ENCODE results near the gene ADAM30. TPM values are rescaled to one million over a fixed set of nuclear protein-coding genes. Genes with fewer than 3 reads are reported as not detected.

Gene ADAM30
- total and polyA plus RNA-seq, 2 donors (not counting 1 experiment from before 2014, with no cell fraction given) = not detected

- H3K27me3 ChIP-seq (ENCODE audit: control insufficient read depth, insufficient read depth, low read length) = no peaks in the 10 kb centered on the region
- no peaks in the 10 kb centered on the region for H3K79me2 ChIP-seq (ENCODE audit: control insufficient read depth, insufficient read depth, low read length)
- no peak overlapping the region for H3K4me3 ChIP-seq (replicated peaks in 1 of 4; ENCODE audit: control extremely low read depth in 1 of 4, insufficient read depth in 1 of 4, low read depth in 3 of 4, low read length in 4 of 4)
- no peaks in the 10 kb centered on the region for H3K4me1 ChIP-seq (ENCODE audit: control insufficient read depth, extremely low read depth, insufficient read depth, low read length)
- H3K9ac ChIP-seq (ENCODE audit: insufficient read depth, low read length) = no peak overlapping the region
- no peaks in the 10 kb centered on the region for H3K36me3 ChIP-seq (ENCODE audit: control insufficient read depth, insufficient read depth, low read length)
- no peaks in the 10 kb centered on the region for H3K9me3 ChIP-seq (ENCODE audit: control insufficient read depth, insufficient read depth, low read depth, low read length)
- TF ChIP-seq EZH2 (IDR thresholded peaks at IDR 0.05; ENCODE audit: low read length, missing control alignments) = no peak
- no peak for TF ChIP-seq CTCF (conservative IDR thresholded peaks at IDR 0.05 in 1 of 2, IDR thresholded peaks at IDR 0.05 in 1 of 2; ENCODE audit: low read depth in 1 of 2, low read length in 2 of 2)
- no peak for DNase-seq (ENCODE audit: low read depth in 2 of 2)
- no peak overlapping the region for H3K27ac ChIP-seq (ENCODE audit: insufficient read depth, low read length)
- H4K20me1 ChIP-seq (ENCODE audit: control insufficient read depth, extremely low read depth, insufficient read depth, low read length) = no peaks in the 10 kb centered on the region
- H3K4me2 ChIP-seq (ENCODE audit: extremely low read depth, insufficient read depth, low read length) = no peak overlapping the region
- no peak overlapping the region for H2AFZ ChIP-seq (ENCODE audit: low read length)
Observed at GRCh38 chr1:119895102-119895501, 1.2 kb downstream of the ADAM30 start.

- H3K4me3 ChIP-seq (replicated peaks in 1 of 4; ENCODE audit: control extremely low read depth in 1 of 4, insufficient read depth in 1 of 4, low read depth in 3 of 4, low read length in 4 of 4) = no peak overlapping the region
- H3K27me3 ChIP-seq (ENCODE audit: control insufficient read depth, insufficient read depth, low read length) = no peaks in the 10 kb centered on the region
- H3K4me2 ChIP-seq (ENCODE audit: extremely low read depth, insufficient read depth, low read length) = no peak overlapping the region
- no peak for DNase-seq (ENCODE audit: low read depth in 2 of 2)
- H3K4me1 ChIP-seq (ENCODE audit: control insufficient read depth, extremely low read depth, insufficient read depth, low read length) = no peaks in the 10 kb centered on the region
- TF ChIP-seq EZH2 (IDR thresholded peaks at IDR 0.05; ENCODE audit: low read length, missing control alignments) (no peak), CTCF (conservative IDR thresholded peaks at IDR 0.05 in 1 of 2, IDR thresholded peaks at IDR 0.05 in 1 of 2; ENCODE audit: low read depth in 1 of 2, low read length in 2 of 2) (no peak)
- no peaks in the 10 kb centered on the region for H3K36me3 ChIP-seq (ENCODE audit: control insufficient read depth, insufficient read depth, low read length)
- H3K79me2 ChIP-seq (ENCODE audit: control insufficient read depth, insufficient read depth, low read length) = no peaks in the 10 kb centered on the region
- no peak overlapping the region for H3K27ac ChIP-seq (ENCODE audit: insufficient read depth, low read length)
- no peaks in the 10 kb centered on the region for H3K9me3 ChIP-seq (ENCODE audit: control insufficient read depth, insufficient read depth, low read depth, low read length)
- no peak overlapping the region for H3K9ac ChIP-seq (ENCODE audit: insufficient read depth, low read length)
- H2AFZ ChIP-seq (ENCODE audit: low read length) = no peak overlapping the region
- H4K20me1 ChIP-seq (ENCODE audit: control insufficient read depth, extremely low read depth, insufficient read depth, low read length) = no peaks in the 10 kb centered on the region
Observed at GRCh38 chr1:119893827-119894700, 2.3 kb downstream of the ADAM30 start.

- Histone ChIP-seq H3K79me2 (ENCODE audit: control insufficient read depth, insufficient read depth, low read length) (no peaks in the 10 kb centered on the region), H3K4me3 (replicated peaks in 1 of 4; ENCODE audit: control extremely low read depth in 1 of 4, insufficient read depth in 1 of 4, low read depth in 3 of 4, low read length in 4 of 4) (no peak overlapping the region), H4K20me1 (ENCODE audit: control insufficient read depth, extremely low read depth, insufficient read depth, low read length) (no peaks in the 10 kb centered on the region), H3K27ac (ENCODE audit: insufficient read depth, low read length) (no peak overlapping the region), H3K27me3 (ENCODE audit: control insufficient read depth, insufficient read depth, low read length) (no peaks in the 10 kb centered on the region), H3K4me1 (ENCODE audit: control insufficient read depth, extremely low read depth, insufficient read depth, low read length) (no peaks in the 10 kb centered on the region), H3K9ac (ENCODE audit: insufficient read depth, low read length) (no peak overlapping the region), H2AFZ (ENCODE audit: low read length) (no peak overlapping the region), H3K4me2 (ENCODE audit: extremely low read depth, insufficient read depth, low read length) (no peak overlapping the region), H3K36me3 (ENCODE audit: control insufficient read depth, insufficient read depth, low read length) (no peaks in the 10 kb centered on the region), H3K9me3 (ENCODE audit: control insufficient read depth, insufficient read depth, low read depth, low read length) (no peaks in the 10 kb centered on the region)
- no peak for TF ChIP-seq EZH2 (IDR thresholded peaks at IDR 0.05; ENCODE audit: low read length, missing control alignments)
- TF ChIP-seq CTCF (conservative IDR thresholded peaks at IDR 0.05 in 1 of 2, IDR thresholded peaks at IDR 0.05 in 1 of 2; ENCODE audit: low read depth in 1 of 2, low read length in 2 of 2) = no peak
- DNase-seq (ENCODE audit: low read depth in 2 of 2) = no peak
Observed at GRCh38 chr1:119893238-119893791, 3.0 kb downstream of the ADAM30 start.
